Right cardiac atrium (tissue), 5 donors: Measurements from ENCODE around the gene RNASE8. TPM values are rescaled to one million over a fixed set of nuclear protein-coding genes. Genes with fewer than 3 reads are reported as not detected.
A peak's percentile ranks its signal among the peaks of the same experiment; 100 is the strongest.

Source experiments
- ATAC-seq, 2 donors: fragments of 200-7000 bp; cut with Tn5 transposase; one replicate each; pipeline versions ENCODE4 v1.8.0 to v1.9.1; 2020; ENCODE audit warnings: moderate library complexity in 2 of 2, mild to moderate bottlenecking in 1 of 2
- DNase-seq, 3 donors: peaks; one replicate each; pipeline ENCODE4 v3.0.0-alpha.2; 2020
- H3K27ac ChIP-seq: one replicate; pipeline ENCODE4 v1.5.1; 2013; ENCODE audit warnings: mild to moderate bottlenecking, low read length, control low read depth, moderate library complexity
- H3K27me3 ChIP-seq: one replicate; pipeline ENCODE4 v1.6.1; 2013; ENCODE audit not compliant: control insufficient read depth, insufficient read depth
- H3K4me1 ChIP-seq: one replicate; pipeline ENCODE4 v1.6.1; 2013; ENCODE audit warnings: low read length; ENCODE audit not compliant: control insufficient read depth, insufficient read depth
- H3K4me3 ChIP-seq: one replicate; pipeline ENCODE4 v1.5.1; 2013; ENCODE audit warnings: low read length, control low read depth
- H3K9me3 ChIP-seq: one replicate; pipeline ENCODE4 v1.6.1; 2013; ENCODE audit warnings: low read length; ENCODE audit not compliant: control insufficient read depth
- WGBS: extraction: QIAGEN DNeasy Blood & Tissue Kit; methylation state at CpG from one replicate; pipeline ENCODE4 v1.1.7; 2013; 5-methylcytosine and 5-hydroxymethylcytosine counted together
- intact Hi-C, 4 donors: fragments of 100-400 bp; cut with DNase I; formaldehyde crosslinking; loops; one replicate each; pipeline versions ENCODE4 v1.11.0 to v1.14.0; 2022 to 2023
- polyA plus RNA-seq: library from polyadenylated mRNA; stranded (reverse); fragments of 200-250 nt; gene quantifications from one replicate; pipeline ENCODE4 v1.2.3, GENCODE V29; 2013
- total RNA-seq, 4 donors: library from RNA; stranded (reverse); fragmentation: NEBNext Ultra II Directional; extraction: Animal tissue kit (Norgen Biotek cat#: 25700); gene quantifications; one replicate each; pipeline ENCODE4 v1.2.1, GENCODE V29; 2021
- donor health status: healthy with polysubstance abuse.
- donor health status: DM: no; HTN: yes; CAD: no.
- donor health status: DM: no; HTN: no; CAD: no.
- donor health status: DM: no; HTN: yes; CAD: no; lungs with severe emphysema.
- donor health status: DM: yes; HTN: yes; CAD: no.

RNASE8 gene
- total and polyA plus RNA-seq, 5 donors = not detected

GRCh38 chr14:21077672-21078071 is 20.1 kb downstream of the RNASE8 start:
- no peak for DNase-seq
- WGBS = 77% methylated on average over 2 of the region's 2 CpGs
- no peak for ATAC-seq
- intact Hi-C loops = no loop called here
- Histone ChIP-seq H3K4me1 (no peaks in the 10 kb centered on the region), H3K9me3 (no peaks in the 10 kb centered on the region), H3K27ac (no peak overlapping the region), H3K27me3 (no peaks in the 10 kb centered on the region), H3K4me3 (no peak overlapping the region)

GRCh38 chr14:21078287-21078686 is 20.7 kb downstream of the RNASE8 start:
- no peak overlapping the region for H3K4me3 ChIP-seq
- ATAC-seq (no peak), DNase-seq (no peak)
- no peaks in the 10 kb centered on the region for H3K4me1 ChIP-seq
- 75% methylated on average over 5 of the region's 5 CpGs for WGBS
- H3K9me3 ChIP-seq = no peaks in the 10 kb centered on the region
- H3K27me3 ChIP-seq = no peaks in the 10 kb centered on the region
- no peak overlapping the region for H3K27ac ChIP-seq
- intact Hi-C loops = no loop called here

DNA sequence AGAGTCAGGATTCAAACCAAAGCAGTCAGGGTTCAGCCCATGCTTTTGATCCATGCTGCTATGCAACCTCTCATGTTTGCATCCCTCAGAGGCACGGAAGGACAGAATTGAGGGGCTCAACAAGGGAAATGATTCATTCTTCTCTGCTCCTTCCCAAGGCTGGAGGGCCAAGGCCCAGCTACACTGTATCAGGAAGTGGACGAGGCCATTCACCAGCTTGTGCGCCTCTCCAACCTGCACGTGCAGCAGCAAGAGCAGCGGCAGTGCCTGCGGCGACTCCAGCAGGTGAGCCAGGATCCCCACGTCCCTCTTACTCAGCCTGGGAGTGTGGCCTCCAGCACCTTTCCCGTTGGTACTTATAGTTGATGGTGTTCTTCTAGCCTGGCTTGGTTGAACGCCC is 21.1 kb downstream of the RNASE8 start:
- no peak overlapping the region for H3K27ac ChIP-seq
- H3K4me3 ChIP-seq = no peak overlapping the region
- intact Hi-C loops = no loop called here
- H3K27me3 ChIP-seq = no peaks in the 10 kb centered on the region
- ATAC-seq (no peak), DNase-seq (no peak)
- 81% methylated on average over 10 of the region's 10 CpGs for WGBS
- no peaks in the 10 kb centered on the region for H3K9me3 ChIP-seq
- no peaks in the 10 kb centered on the region for H3K4me1 ChIP-seq

- ATAC-seq (no peak), DNase-seq (no peak)
- Histone ChIP-seq H3K27me3 (no peaks in the 10 kb centered on the region), H3K9me3 (no peaks in the 10 kb centered on the region), H3K27ac (no peak overlapping the region), H3K4me1 (peaks cover 3% of the 10 kb centered on the region), H3K4me3 (no peak overlapping the region)
- intact Hi-C loops = no loop called here
- 83% methylated on average over 30 of the region's 30 CpGs for WGBS
Measured at GRCh38 chr14:21081521-21082142, 24.0 kb downstream of the RNASE8 start.

DNA sequence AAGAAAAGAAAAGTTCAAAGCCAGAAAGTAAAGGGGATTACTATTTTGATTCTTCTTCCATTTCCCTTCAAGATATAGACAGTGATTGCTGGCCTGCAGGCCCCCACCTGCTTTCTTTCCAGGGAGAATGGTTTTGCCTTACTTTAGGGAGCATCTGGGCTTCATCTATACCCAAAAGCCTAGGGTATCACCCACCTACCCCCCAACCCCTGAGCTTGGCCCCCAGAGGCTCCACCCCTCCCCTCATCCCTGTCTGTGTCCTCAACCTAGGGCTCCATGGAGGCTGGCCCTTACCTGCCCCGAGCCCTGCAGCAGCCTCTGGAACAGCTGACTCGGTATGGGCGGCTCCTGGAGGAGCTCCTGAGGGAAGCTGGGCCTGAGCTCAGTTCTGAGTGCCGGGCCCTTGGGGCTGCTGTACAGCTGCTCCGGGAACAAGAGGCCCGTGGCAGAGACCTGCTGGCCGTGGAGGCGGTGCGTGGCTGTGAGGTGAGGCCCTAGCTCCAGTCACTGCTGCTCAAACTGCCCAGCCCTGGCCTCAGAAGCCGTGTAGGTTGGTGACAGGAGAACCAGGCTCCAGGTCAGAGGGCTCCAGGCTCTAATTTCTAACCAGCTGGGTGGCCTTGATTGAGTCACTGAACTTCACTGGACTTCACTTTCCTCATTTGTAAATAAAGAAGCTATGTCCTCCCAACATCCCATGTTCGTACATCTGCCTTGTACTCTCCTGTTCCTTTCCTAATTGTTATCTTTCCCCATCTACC is 26.1 kb downstream of the RNASE8 start:
- peaks cover 3% of the 10 kb centered on the region for H3K4me1 ChIP-seq
- DNase-seq = no peak
- no peak overlapping the region for H3K4me3 ChIP-seq
- no peak overlapping the region for H3K27ac ChIP-seq
- WGBS = 79% methylated on average over 11 of the region's 11 CpGs
- intact Hi-C loops = no loop called here
- no peaks in the 10 kb centered on the region for H3K9me3 ChIP-seq
- no peaks in the 10 kb centered on the region for H3K27me3 ChIP-seq
- no peak for ATAC-seq

GRCh38 chr14:21084396-21084795 is 26.8 kb downstream of the RNASE8 start:
- Histone ChIP-seq H3K27ac (no peak overlapping the region), H3K4me3 (no peak overlapping the region), H3K27me3 (no peaks in the 10 kb centered on the region), H3K9me3 (no peaks in the 10 kb centered on the region), H3K4me1 (peaks cover 3% of the 10 kb centered on the region)
- intact Hi-C loops = no loop called here
- no peak for ATAC-seq
- no peak for DNase-seq
- WGBS = 83% methylated on average over 2 of the region's 2 CpGs

- Histone ChIP-seq H3K27me3 (no peaks in the 10 kb centered on the region), H3K27ac (no peak overlapping the region), H3K4me1 (peaks cover 3% of the 10 kb centered on the region), H3K9me3 (no peaks in the 10 kb centered on the region), H3K4me3 (no peak overlapping the region)
- peak in 1 of 3 donors; percentile 64 for DNase-seq
- intact Hi-C loops = no loop called here
- ATAC-seq = peak; percentile 17 to 18
- WGBS = 66% methylated on average over 17 of the region's 17 CpGs
Measured at GRCh38 chr14:21084998-21085853, 27.6 kb downstream of the RNASE8 start.

DNA sequence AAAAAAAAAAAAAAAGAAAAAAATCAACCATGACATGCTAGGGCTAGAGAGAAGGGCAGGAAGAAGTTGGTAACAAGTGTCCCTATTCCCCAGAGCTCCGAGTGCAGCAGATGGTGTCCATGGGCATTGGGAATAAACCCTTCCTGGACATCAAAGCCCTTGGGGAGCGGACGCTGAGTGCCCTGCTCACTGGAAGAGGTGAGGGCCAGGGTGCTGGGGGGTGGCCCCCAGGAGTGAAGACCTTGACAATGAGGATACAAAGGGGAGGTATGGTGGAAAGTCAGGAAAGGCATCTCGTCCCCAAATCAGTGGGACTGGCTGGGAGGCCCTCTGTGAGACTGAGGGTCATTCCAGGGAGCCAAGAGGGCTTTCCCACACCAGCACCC is 29.3 kb downstream of the RNASE8 start:
- ATAC-seq (no peak), DNase-seq (no peak)
- Histone ChIP-seq H3K4me3 (no peak overlapping the region), H3K27ac (no peak overlapping the region), H3K4me1 (peaks cover 3% of the 10 kb centered on the region), H3K27me3 (no peaks in the 10 kb centered on the region), H3K9me3 (no peaks in the 10 kb centered on the region)
- 84% methylated on average over 4 of the region's 4 CpGs for WGBS
- intact Hi-C loops = no loop called here

- Histone ChIP-seq H3K4me1 (peaks cover 3% of the 10 kb centered on the region), H3K27me3 (no peaks in the 10 kb centered on the region), H3K27ac (no peak overlapping the region), H3K9me3 (no peaks in the 10 kb centered on the region), H3K4me3 (no peak overlapping the region)
- ATAC-seq (peak; percentile 4 to 45), DNase-seq (peak; percentile 59 to 69 (median 59))
- intact Hi-C loops = no loop called here
- 36% methylated on average over 19 of the region's 19 CpGs for WGBS
Measured at GRCh38 chr14:21087294-21088091, 29.9 kb downstream of the RNASE8 start.

DNA sequence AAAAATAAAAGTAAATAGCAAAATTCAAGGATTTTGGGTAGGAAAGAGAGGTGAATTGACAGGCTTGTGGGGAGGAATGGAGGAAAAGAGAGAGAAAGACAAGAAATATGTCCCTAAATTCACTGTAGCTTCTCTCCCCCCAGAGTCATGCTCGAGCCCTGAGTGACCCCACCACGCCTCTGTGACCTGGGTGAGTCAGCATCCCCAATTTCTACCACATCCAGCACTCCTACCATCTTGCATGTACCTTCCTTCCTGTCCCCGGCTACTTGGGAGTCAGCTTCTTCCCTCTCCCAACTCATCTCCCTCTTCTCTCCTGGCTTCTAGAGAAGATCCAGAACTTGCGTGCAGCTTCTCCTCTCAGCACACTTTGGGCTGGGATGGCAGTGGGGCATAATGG is 31.1 kb downstream of the RNASE8 start:
- no peak overlapping the region for H3K27ac ChIP-seq
- no peaks in the 10 kb centered on the region for H3K9me3 ChIP-seq
- DNase-seq (no peak), ATAC-seq (no peak)
- intact Hi-C loops = no loop called here
- 82% methylated on average over 4 of the region's 4 CpGs for WGBS
- no peak overlapping the region for H3K4me3 ChIP-seq
- no peaks in the 10 kb centered on the region for H3K27me3 ChIP-seq
- peaks cover 3% of the 10 kb centered on the region for H3K4me1 ChIP-seq
